ENCODE measurements around the gene OBSCN. TPM values are rescaled to one million over a fixed set of nuclear protein-coding genes. Genes with fewer than 3 reads are reported as not detected.

The OBSCN gene
- total RNA-seq, 1 experiment from 2014 or later, result 10.5 TPM

- in situ Hi-C loops (cut with HindIII; ENCODE audit: low pct_unique_long_range_greater_than_20kb, low sequenced_read_pairs), result no loop called here
- Histone ChIP-seq H3K4me1 (ENCODE audit: control insufficient read depth, insufficient read depth, low read length) (peaks cover 10% of the 10 kb centered on the region; the same call in 1 of the 2 replicates), H3K9me3 (ENCODE audit: control insufficient read depth, insufficient read depth, low read depth, low read length) (no peaks in the 10 kb centered on the region), H3K36me3 (ENCODE audit: control insufficient read depth, insufficient read depth, low read length) (no peaks in the 10 kb centered on the region), H3K27ac (ENCODE audit: low read length) (no peak overlapping the region), H3K27me3 (ENCODE audit: control insufficient read depth, insufficient read depth, low read length) (no peaks in the 10 kb centered on the region), H3K4me3 (ENCODE audit: low read depth in 2 of 2, low read length in 2 of 2) (no peak overlapping the region)
- no peak for DNase-seq (ENCODE audit: low read depth, low spot score)
- CTCF ChIA-PET, result interaction anchor here (0.6 kb wide), 1 partner anchor 144 kb away, joined by 3 read pairs; no protein-coding TSS in a partner anchor
- intact Hi-C loops (cut with micrococcal nuclease; ENCODE audit: unreplicated experiment), result no loop called here
- no TSS peak for BruUV-seq (replicated peaks)
- POLR2A ChIA-PET, result interaction anchor here (0.6 kb wide), 1 partner anchor 12 kb away, joined by 3 read pairs; no protein-coding TSS in a partner anchor
- ATAC-seq, result no peak
- TF ChIP-seq CTCF (IDR thresholded peaks at IDR 0.05) (no peak), POLR2AphosphoS5 (IDR thresholded peaks at IDR 0.05; ENCODE audit: low read depth, low read length) (no peak), REST (IDR thresholded peaks at IDR 0.05; ENCODE audit: insufficient read depth in 1 of 2, low read depth in 2 of 2, low read length in 1 of 2) (no peak), TCF7L2 (IDR thresholded peaks at IDR 0.05; ENCODE audit: low read depth, low read length) (no peak), SIN3A (IDR thresholded peaks at IDR 0.05; ENCODE audit: borderline replicate concordance, insufficient read depth, low read depth, low read length) (no peak)
Measured at GRCh38 chr1:228210712-228211530, 3.1 kb downstream of the OBSCN start.

- intact Hi-C loops (cut with micrococcal nuclease; ENCODE audit: unreplicated experiment) (no loop called here), in situ Hi-C loops (cut with HindIII; ENCODE audit: low pct_unique_long_range_greater_than_20kb, low sequenced_read_pairs) (no loop called here)
- Histone ChIP-seq H3K36me3 (ENCODE audit: control insufficient read depth, insufficient read depth, low read length) (no peaks in the 10 kb centered on the region), H3K4me3 (ENCODE audit: low read depth in 2 of 2, low read length in 2 of 2) (no peak overlapping the region), H3K27me3 (ENCODE audit: control insufficient read depth, insufficient read depth, low read length) (no peaks in the 10 kb centered on the region), H3K4me1 (ENCODE audit: control insufficient read depth, insufficient read depth, low read length) (peaks cover 3% of the 10 kb centered on the region; the same call in 1 of the 2 replicates), H3K27ac (ENCODE audit: low read length) (no peak overlapping the region), H3K9me3 (ENCODE audit: control insufficient read depth, insufficient read depth, low read depth, low read length) (no peaks in the 10 kb centered on the region)
- CTCF ChIA-PET, result no interaction called here
- no peak for ATAC-seq
- no TSS peak for BruUV-seq (replicated peaks)
- POLR2A ChIA-PET, result no interaction called here
- no peak for DNase-seq (ENCODE audit: low read depth, low spot score)
- TF ChIP-seq TCF7L2 (IDR thresholded peaks at IDR 0.05; ENCODE audit: low read depth, low read length) (no peak), POLR2AphosphoS5 (IDR thresholded peaks at IDR 0.05; ENCODE audit: low read depth, low read length) (no peak), CTCF (IDR thresholded peaks at IDR 0.05) (no peak), REST (IDR thresholded peaks at IDR 0.05; ENCODE audit: insufficient read depth in 1 of 2, low read depth in 2 of 2, low read length in 1 of 2) (no peak), SIN3A (IDR thresholded peaks at IDR 0.05; ENCODE audit: borderline replicate concordance, insufficient read depth, low read depth, low read length) (no peak)
Measured at GRCh38 chr1:228211531-228212414, 3.9 kb downstream of the OBSCN start.
